ENCODE data around the gene ERFL.

The ERFL gene

GRCh38 chr19:41912899-41913537 lies 15.2 kb downstream of the ERFL start:
- DNase-seq = no peak

GRCh38 chr19:41911889-41912731 lies 16.1 kb downstream of the ERFL start:
- DNase-seq = no peak

GRCh38 chr19:41910992-41911888 lies 17.0 kb downstream of the ERFL start:
- DNase-seq = no peak

- no peak for DNase-seq
Measured at GRCh38 chr19:41910240-41910991, 17.8 kb downstream of the ERFL start.

GRCh38 chr19:41909706-41910105 lies 18.5 kb downstream of the ERFL start:
- DNase-seq = no peak

- DNase-seq = no peak
Measured at GRCh38 chr19:41908724-41909464, 19.4 kb downstream of the ERFL start.

GRCh38 chr19:41907994-41908615 lies 20.1 kb downstream of the ERFL start:
- no peak for DNase-seq

- no peak for DNase-seq
Measured at GRCh38 chr19:41906916-41907680, 21.2 kb downstream of the ERFL start.

GRCh38 chr19:41906271-41906670 lies 22.0 kb downstream of the ERFL start:
- DNase-seq = no peak

GRCh38 chr19:41905273-41906002 lies 22.8 kb downstream of the ERFL start:
- DNase-seq = no peak

GRCh38 chr19:41904118-41904870 lies 24.0 kb downstream of the ERFL start:
- no peak for DNase-seq

GRCh38 chr19:41903193-41903953 lies 24.9 kb downstream of the ERFL start:
- no peak for DNase-seq

- no peak for DNase-seq
Measured at GRCh38 chr19:41902594-41902993, 25.7 kb downstream of the ERFL start.

GRCh38 chr19:41901707-41902360 lies 26.4 kb downstream of the ERFL start:
- DNase-seq = no peak

GRCh38 chr19:41898235-41898634 lies 30.0 kb downstream of the ERFL start:
- no peak for DNase-seq

GRCh38 chr19:41897820-41898219 lies 30.4 kb downstream of the ERFL start:
- DNase-seq = no peak

GRCh38 chr19:41897181-41897580 lies 31.1 kb downstream of the ERFL start:
- DNase-seq = no peak

GRCh38 chr19:41896581-41896942 lies 31.7 kb downstream of the ERFL start:
- DNase-seq = no peak

All from CD4-positive, alpha-beta T cell treated with Interleukin-17A for 1 hour (primary cell).